Spleen (tissue), 11 donors: ENCODE measurements around the gene CHRDL1. TPM values are rescaled to one million over a fixed set of nuclear protein-coding genes. Genes with fewer than 3 reads are reported as not detected.

Source experiments
- DNase-seq: peaks from one replicate; pipeline ENCODE4 v3.0.0-alpha.2; 2020
- H3K27ac ChIP-seq, 8 donors: fragments of 200-600 bp; sonication (generic) in 7 of 8; 1 replicate in 4 of 8; 2 replicates in 4 of 8; pipeline versions ENCODE4 v1.5.0 to v1.8.0; 2016 to 2021; ENCODE audit warnings: inconsistent platforms in 4 of 8, mild to moderate bottlenecking in 4 of 8, moderate library complexity in 1 of 8
- H3K27me3 ChIP-seq, 7 donors: fragments of 200-600 bp; sonication (generic) in 6 of 7; replicated peaks in 1 of 7; 1 replicate in 4 of 7; 2 replicates in 3 of 7; pipeline versions ENCODE4 v1.5.0 to v1.8.0; 2016 to 2021; ENCODE audit warnings: inconsistent platforms in 3 of 7, mild to moderate bottlenecking in 1 of 7
- H3K36me3 ChIP-seq, 6 donors: fragments of 200-600 bp; sonication (generic) in 5 of 6; 1 replicate in 4 of 6; 2 replicates in 2 of 6; pipeline versions ENCODE4 v1.5.0 to v1.8.0; 2016 to 2021; ENCODE audit warnings: inconsistent platforms in 2 of 6
- H3K4me1 ChIP-seq, 6 donors: fragments of 200-600 bp; sonication (generic) in 5 of 6; 1 replicate in 3 of 6; 2 replicates in 3 of 6; pipeline versions ENCODE4 v1.5.0 to v1.8.0; 2016 to 2021; ENCODE audit warnings: inconsistent platforms in 3 of 6
- H3K4me3 ChIP-seq, 8 donors: fragments of 200-600 bp; sonication (generic) in 7 of 8; 1 replicate in 4 of 8; 2 replicates in 4 of 8; pipeline versions ENCODE4 v1.5.0 to v1.8.0; 2016 to 2021; ENCODE audit warnings: inconsistent platforms in 4 of 8, mild to moderate bottlenecking in 4 of 8, moderate library complexity in 2 of 8
- H3K9me3 ChIP-seq, 8 donors: fragments of 200-600 bp; sonication (generic) in 7 of 8; 1 replicate in 4 of 8; 2 replicates in 4 of 8; pipeline versions ENCODE4 v1.5.0 to v1.8.0; 2016 to 2021; ENCODE audit warnings: inconsistent platforms in 4 of 8
- CTCF ChIP-seq, 11 experiments: fragments of 200-600 bp in 7 of 11; fragments of 450-650 bp in 4 of 11; sonication (generic) in 4 of 11; IDR thresholded peaks in 8 of 11; conservative IDR thresholded peaks in 3 of 11; 1 replicate in 7 of 11; 2 replicates in 4 of 11; pipeline versions ENCODE4 v1.4.0 to v1.8.0; 2016 to 2021; ENCODE audit warnings: antibody characterized with exemption in 11 of 11, inconsistent platforms in 4 of 11, mild to moderate bottlenecking in 1 of 11
- POLR2A ChIP-seq, 3 donors: fragments of 450-650 bp; IDR thresholded peaks; one replicate each; pipeline ENCODE4 v1.5.1; 2017; ENCODE audit warnings: antibody characterized with exemption in 3 of 3, mild to moderate bottlenecking in 1 of 3
- POLR2AphosphoS5 ChIP-seq, 3 donors: sonication (generic); formaldehyde crosslinking; IDR thresholded peaks; one replicate each; pipeline ENCODE4 v1.5.1; 2017; ENCODE audit warnings: antibody characterized with exemption in 3 of 3
- WGBS, 5 donors: extraction: QIAGEN DNeasy Blood & Tissue Kit in 3 of 5; methylation state at CpG; one replicate each; pipeline versions ENCODE4 v1.1.5 to v1.1.7; 2013 to 2018; 5-methylcytosine and 5-hydroxymethylcytosine counted together
- intact Hi-C: fragments of 100-400 bp; cut with DNase I; formaldehyde crosslinking; loops from one replicate; pipeline ENCODE4 v1.15.0; 2023; ENCODE audit warnings: low total_unique reads
- polyA plus RNA-seq, 3 donors: library from polyadenylated mRNA; stranded (reverse); fragments of 200-250 nt; gene quantifications; one replicate each; pipeline ENCODE4 v1.2.1, GENCODE V29; 2013
- total RNA-seq, 7 donors: library from RNA; depleted of rRNA in 3 of 7; stranded (reverse); fragments of >200 nt in 3 of 7; fragmentation: NEBNext Ultra II Directional in 4 of 7; extraction: Animal tissue kit (Norgen Biotek cat#: 25700) in 4 of 7; gene quantifications; one replicate each; pipeline versions ENCODE4 v1.1.0 to v1.2.1, GENCODE V29; 2016 to 2021
- donor health status: healthy with polysubstance abuse.
- donor health status: DM: no; HTN: no; CAD: no; lungs with moderate emphysema.
- donor health status: DM: no; HTN: no; CAD: no.
- donor health status: Bipolar disorder and iron deficiency.
- donor health status: healthy.
- donor health status: DM: no; HTN: no; CAD: no.
- donor health status: DM: yes; HTN: yes; CAD: no.

The CHRDL1 gene
- total and polyA plus RNA-seq, 10 donors: 1.7 to 92.6 (median 17.4) TPM

GRCh38 chrX:110671068-110671803 is 124.4 kb downstream of the CHRDL1 start:
- H3K4me3 ChIP-seq: no peak overlapping the region
- TF ChIP-seq POLR2AphosphoS5 (IDR thresholded peaks at IDR 0.05) (no peak), POLR2A (IDR thresholded peaks at IDR 0.05) (no peak), CTCF (IDR thresholded peaks at IDR 0.05 in 8 of 11, conservative IDR thresholded peaks at IDR 0.05 in 3 of 11) (no peak)
- H3K4me1 ChIP-seq: no peaks in the 10 kb centered on the region
- DNase-seq: no peak
- no peak overlapping the region for H3K27ac ChIP-seq
- no peaks in the 10 kb centered on the region for H3K9me3 ChIP-seq
- 47 to 79% (median 60%) methylated on average over 3 of the region's 3 CpGs for WGBS, 5 donors
- no peaks in the 10 kb centered on the region for H3K27me3 ChIP-seq
- intact Hi-C loops: no loop called here
- no peaks in the 10 kb centered on the region for H3K36me3 ChIP-seq

- intact Hi-C loops: no loop called here
- no peaks in the 10 kb centered on the region for H3K27me3 ChIP-seq
- no peaks in the 10 kb centered on the region for H3K36me3 ChIP-seq
- H3K27ac ChIP-seq: no peak overlapping the region
- no peaks in the 10 kb centered on the region for H3K4me1 ChIP-seq
- H3K4me3 ChIP-seq: no peak overlapping the region
- 26 to 100% (median 65%) methylated on average over 1 of the region's 1 CpG for WGBS, 5 donors
- no peak for DNase-seq
- no peaks in the 10 kb centered on the region for H3K9me3 ChIP-seq
- TF ChIP-seq POLR2AphosphoS5 (IDR thresholded peaks at IDR 0.05) (no peak), POLR2A (IDR thresholded peaks at IDR 0.05) (no peak), CTCF (IDR thresholded peaks at IDR 0.05 in 8 of 11, conservative IDR thresholded peaks at IDR 0.05 in 3 of 11) (no peak)
These were observed 126.0 kb downstream of the CHRDL1 start for GRCh38 chrX:110669572-110669971.

GRCh38 chrX:110667706-110668105 is 127.9 kb downstream of the CHRDL1 start:
- intact Hi-C loops: no loop called here
- DNase-seq: no peak
- TF ChIP-seq POLR2A (IDR thresholded peaks at IDR 0.05): no peak
- TF ChIP-seq CTCF (IDR thresholded peaks at IDR 0.05 in 8 of 11, conservative IDR thresholded peaks at IDR 0.05 in 3 of 11): no peak
- TF ChIP-seq POLR2AphosphoS5 (IDR thresholded peaks at IDR 0.05): no peak

DNA sequence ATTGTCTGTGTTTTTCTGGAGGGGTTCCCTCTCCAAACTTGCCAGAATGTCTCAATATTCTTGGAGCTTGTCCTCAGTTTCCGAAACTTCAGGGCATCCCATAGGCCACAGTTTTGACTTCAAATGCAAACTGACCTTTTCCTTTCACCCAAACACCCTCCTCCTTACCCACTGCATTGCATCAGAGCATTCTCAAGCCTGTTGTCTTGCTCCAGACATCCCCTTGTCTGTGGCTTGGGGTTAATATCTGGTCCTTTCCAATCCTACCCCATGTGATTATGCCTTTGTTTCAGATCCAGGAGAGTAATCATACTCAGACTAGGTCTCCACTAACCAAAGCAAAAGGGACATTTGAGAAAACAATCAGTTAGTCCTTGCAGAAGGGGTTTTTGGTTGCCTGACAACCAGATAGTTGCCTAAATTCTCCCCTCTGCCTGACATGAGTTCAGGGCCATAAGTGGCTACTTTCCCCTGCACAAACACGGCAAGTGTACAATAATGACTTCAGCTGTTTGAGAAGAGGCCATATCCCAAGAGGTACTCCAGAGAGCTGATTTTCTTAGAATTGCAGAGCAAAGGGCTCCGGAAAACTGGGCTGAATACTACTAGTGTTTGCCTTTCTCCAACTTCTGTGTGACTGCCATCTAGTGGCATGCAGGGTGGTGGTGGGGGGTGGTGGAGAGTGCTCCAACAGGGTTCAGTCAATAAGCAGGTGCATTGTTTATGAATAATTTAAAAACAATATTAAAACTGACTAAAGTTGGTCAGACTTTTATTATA is 130.2 kb downstream of the CHRDL1 start:
- WGBS, 5 donors: 35 to 65% (median 42%) methylated on average over 2 to 3 of the region's 3 CpGs
- H3K9me3 ChIP-seq: no peaks in the 10 kb centered on the region
- DNase-seq: no peak
- intact Hi-C loops: no loop called here
- H3K27me3 ChIP-seq: no peaks in the 10 kb centered on the region
- no peak for TF ChIP-seq POLR2AphosphoS5 (IDR thresholded peaks at IDR 0.05)
- no peak for TF ChIP-seq POLR2A (IDR thresholded peaks at IDR 0.05)
- peak in 8 of 11 experiments; percentile 11 to 46 (median 22) for TF ChIP-seq CTCF (IDR thresholded peaks at IDR 0.05 in 8 of 11, conservative IDR thresholded peaks at IDR 0.05 in 3 of 11)
- no peak overlapping the region for H3K4me3 ChIP-seq
- H3K4me1 ChIP-seq: no peaks in the 10 kb centered on the region
- no peak overlapping the region for H3K27ac ChIP-seq
- no peaks in the 10 kb centered on the region for H3K36me3 ChIP-seq

More at GRCh38 chrX:110667706-110668105, 127.9 kb downstream of the CHRDL1 start:
- Histone ChIP-seq H3K27me3 (no peaks in the 10 kb centered on the region), H3K4me1 (no peaks in the 10 kb centered on the region), H3K9me3 (no peaks in the 10 kb centered on the region), H3K4me3 (no peak overlapping the region), H3K27ac (no peak overlapping the region), H3K36me3 (no peaks in the 10 kb centered on the region)
- WGBS, 5 donors: 33 to 63% (median 59%) methylated on average over 6 of the region's 6 CpGs
